ENCODE data around the gene DAW1.

The DAW1 gene, protein sequence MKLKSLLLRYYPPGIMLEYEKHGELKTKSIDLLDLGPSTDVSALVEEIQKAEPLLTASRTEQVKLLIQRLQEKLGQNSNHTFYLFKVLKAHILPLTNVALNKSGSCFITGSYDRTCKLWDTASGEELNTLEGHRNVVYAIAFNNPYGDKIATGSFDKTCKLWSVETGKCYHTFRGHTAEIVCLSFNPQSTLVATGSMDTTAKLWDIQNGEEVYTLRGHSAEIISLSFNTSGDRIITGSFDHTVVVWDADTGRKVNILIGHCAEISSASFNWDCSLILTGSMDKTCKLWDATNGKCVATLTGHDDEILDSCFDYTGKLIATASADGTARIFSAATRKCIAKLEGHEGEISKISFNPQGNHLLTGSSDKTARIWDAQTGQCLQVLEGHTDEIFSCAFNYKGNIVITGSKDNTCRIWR

GRCh38 chr2:227871375-227871791, at the start of gene DAW1:
Gene DAW1 (plus strand): TSS chr2:227871631. CDS start chr2:227871690, 59 bp downstream.
- CTCF ChIA-PET, result interaction anchor here (0.9 to 6.3 kb wide), 6 partner anchors 10 to 213 kb away, joined by 3 to 40 read pairs (median 12); no protein-coding TSS in a partner anchor
- no peak for DNase-seq (ENCODE audit: low read depth, low spot score)
- H3K4me3 ChIP-seq (ENCODE audit: low read depth, low read length), result peak within 1 kb of the TSS; percentile 46
- POLR2A ChIA-PET, result interaction anchor here (1.2 kb wide), 1 partner anchor 9 kb away, joined by 3 read pairs; no protein-coding TSS in a partner anchor
- TF ChIP-seq CTCF (IDR thresholded peaks at IDR 0.05; ENCODE audit: insufficient read depth, low read length, missing control alignments), result no peak

- CTCF ChIA-PET, result no interaction called here
- POLR2A ChIA-PET, result no interaction called here
These were observed 48.9 kb upstream of the DAW1 start for GRCh38 chr2:227822416-227823003.

GRCh38 chr2:227823922-227824321, 47.5 kb upstream of the DAW1 start:
- no peak for TF ChIP-seq CTCF (IDR thresholded peaks at IDR 0.05; ENCODE audit: insufficient read depth, low read length, missing control alignments)
- ChIA-PET CTCF (no interaction called here), POLR2A (no interaction called here)
- H3K4me3 ChIP-seq (ENCODE audit: low read depth, low read length), result no peak overlapping the region
- no peak for DNase-seq (ENCODE audit: low read depth, low spot score)

More at GRCh38 chr2:227822416-227823003, 48.9 kb upstream of the DAW1 start:
- TF ChIP-seq CTCF (IDR thresholded peaks at IDR 0.05; ENCODE audit: insufficient read depth, low read length, missing control alignments), result no peak
- no peak overlapping the region for H3K4me3 ChIP-seq (ENCODE audit: low read depth, low read length)
- DNase-seq (ENCODE audit: low read depth, low spot score), result no peak

DNA sequence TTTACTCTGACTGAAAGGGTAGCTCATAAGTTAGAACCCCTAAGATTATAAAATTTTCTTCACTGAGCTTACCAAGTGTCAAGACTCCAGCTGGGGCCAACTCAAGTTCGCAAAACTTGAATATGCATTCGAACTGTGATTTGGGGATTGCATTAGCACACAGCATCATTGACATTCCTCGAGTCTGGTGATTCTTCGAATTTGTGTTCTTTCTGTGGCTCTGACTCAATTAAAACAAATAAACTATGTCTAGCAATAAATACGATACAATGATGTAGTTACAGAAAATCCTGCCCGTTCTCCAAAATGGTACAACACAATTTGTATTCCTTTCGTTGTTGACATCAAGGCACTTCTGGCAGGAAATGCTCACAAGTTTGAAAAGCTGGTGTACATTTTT, 46.7 kb upstream of the DAW1 start:
- ChIA-PET POLR2A (no interaction called here), CTCF (no interaction called here)
- DNase-seq (ENCODE audit: low read depth, low spot score), result no peak
- TF ChIP-seq CTCF (IDR thresholded peaks at IDR 0.05; ENCODE audit: insufficient read depth, low read length, missing control alignments), result no peak
- no peak overlapping the region for H3K4me3 ChIP-seq (ENCODE audit: low read depth, low read length)

DNA sequence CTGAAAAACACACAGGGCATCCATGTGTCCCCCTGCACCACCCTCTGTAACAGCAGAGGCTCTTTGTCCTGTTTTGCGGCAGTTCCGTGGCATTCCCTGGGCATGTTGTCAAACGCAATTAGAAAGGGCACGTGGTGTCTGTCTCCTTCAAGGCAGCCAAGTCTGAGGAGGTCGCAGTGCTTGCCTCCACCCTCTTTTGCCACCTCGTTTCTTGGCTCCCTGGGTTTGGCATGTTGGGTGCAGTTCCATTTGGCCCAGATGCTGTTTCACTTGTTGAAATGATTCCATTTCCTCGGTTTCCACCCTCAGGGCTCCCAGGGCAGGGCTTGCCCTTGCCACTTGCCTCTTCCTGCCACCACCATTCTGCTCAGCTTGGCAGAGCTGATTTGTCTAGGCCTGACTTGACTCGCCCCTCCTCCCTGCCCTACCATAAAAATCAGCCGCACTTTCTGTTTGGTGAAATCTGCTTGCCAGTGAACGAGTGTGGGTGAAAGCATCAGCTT, 45.4 kb upstream of the DAW1 start:
- no peak for TF ChIP-seq CTCF (IDR thresholded peaks at IDR 0.05; ENCODE audit: insufficient read depth, low read length, missing control alignments)
- DNase-seq (ENCODE audit: low read depth, low spot score), result no peak
- no peak overlapping the region for H3K4me3 ChIP-seq (ENCODE audit: low read depth, low read length)
- POLR2A ChIA-PET, result no interaction called here
- CTCF ChIA-PET, result no interaction called here

DNA sequence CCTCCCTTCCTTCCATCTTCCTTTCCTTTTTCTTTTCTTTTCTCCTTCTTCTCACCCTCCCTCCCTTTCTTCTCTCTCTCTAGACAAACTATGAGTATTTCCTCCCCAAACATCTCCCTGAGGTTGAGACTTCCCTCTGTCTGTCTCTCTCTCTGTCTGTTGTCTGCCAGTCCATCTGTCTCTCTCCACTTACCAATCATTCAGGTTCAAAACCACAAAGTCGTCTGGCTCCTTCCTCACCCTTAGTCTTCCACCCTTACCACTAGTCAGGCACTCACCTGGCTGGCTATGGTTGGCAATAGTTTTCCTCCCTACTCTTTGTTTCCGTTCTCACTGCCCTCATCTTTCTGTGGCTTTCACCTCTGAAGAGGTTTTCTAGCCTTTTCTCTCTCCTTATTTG, 44.9 kb upstream of the DAW1 start:
- ChIA-PET CTCF (no interaction called here), POLR2A (no interaction called here)
- DNase-seq (ENCODE audit: low read depth, low spot score), result no peak
- H3K4me3 ChIP-seq (ENCODE audit: low read depth, low read length), result no peak overlapping the region
- TF ChIP-seq CTCF (IDR thresholded peaks at IDR 0.05; ENCODE audit: insufficient read depth, low read length, missing control alignments), result no peak
